Measurements from ENCODE around the gene MYCT1.
"Not testable (repeated sequence)": the region's sequence is repeated elsewhere in the genome, so short reads cannot be mapped to it uniquely, and the experiment has no call there.

MYCT1 gene, protein sequence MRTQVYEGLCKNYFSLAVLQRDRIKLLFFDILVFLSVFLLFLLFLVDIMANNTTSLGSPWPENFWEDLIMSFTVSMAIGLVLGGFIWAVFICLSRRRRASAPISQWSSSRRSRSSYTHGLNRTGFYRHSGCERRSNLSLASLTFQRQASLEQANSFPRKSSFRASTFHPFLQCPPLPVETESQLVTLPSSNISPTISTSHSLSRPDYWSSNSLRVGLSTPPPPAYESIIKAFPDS

DNA sequence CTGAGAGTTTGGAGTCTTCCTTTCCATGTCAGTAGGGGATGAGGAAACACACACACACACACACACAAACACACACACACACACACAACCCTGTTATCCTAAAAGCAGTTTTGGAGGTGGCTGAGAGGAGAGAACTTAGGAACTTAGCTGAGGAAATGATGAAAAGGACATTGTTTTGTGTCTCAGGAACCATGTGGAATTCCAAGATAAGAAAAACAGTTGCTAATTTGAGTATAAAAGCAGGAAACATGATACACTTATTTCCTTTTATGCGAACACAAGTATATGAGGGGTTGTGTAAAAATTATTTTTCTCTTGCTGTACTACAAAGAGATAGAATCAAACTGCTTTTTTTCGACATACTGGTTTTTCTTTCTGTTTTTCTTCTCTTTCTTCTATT is at the start of gene MYCT1:
Gene MYCT1, plus strand, starts transcription at position 264 of the 400 bp plus-strand sequence. Its CDS starts 6 bp downstream, at position 270.
- no peak for DNase-seq (ENCODE audit: low read depth)

DNA sequence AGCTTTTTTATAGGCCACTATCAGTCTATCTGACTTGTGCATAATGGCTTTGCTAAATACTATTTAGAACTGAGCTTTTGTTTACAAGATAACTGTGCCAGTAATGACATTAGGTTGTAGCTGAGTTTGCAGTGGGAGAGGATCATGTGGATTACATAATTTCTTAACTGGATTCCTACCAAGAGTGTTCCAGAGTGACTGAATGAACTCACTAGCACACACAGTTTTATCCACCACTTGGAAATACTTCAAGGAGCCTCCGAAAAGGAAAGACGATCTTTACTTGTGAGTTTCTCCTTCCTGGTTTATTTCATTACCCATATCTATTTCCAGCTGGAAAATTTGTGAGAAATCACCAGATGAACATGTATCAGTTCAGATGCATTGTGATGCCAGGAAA is 49.6 kb upstream of the MYCT1 start:
- DNase-seq (ENCODE audit: low read depth), result no peak

- DNase-seq (ENCODE audit: low read depth), result no peak
Observed at GRCh38 chr6:152651986-152652385, 45.7 kb upstream of the MYCT1 start.

DNA sequence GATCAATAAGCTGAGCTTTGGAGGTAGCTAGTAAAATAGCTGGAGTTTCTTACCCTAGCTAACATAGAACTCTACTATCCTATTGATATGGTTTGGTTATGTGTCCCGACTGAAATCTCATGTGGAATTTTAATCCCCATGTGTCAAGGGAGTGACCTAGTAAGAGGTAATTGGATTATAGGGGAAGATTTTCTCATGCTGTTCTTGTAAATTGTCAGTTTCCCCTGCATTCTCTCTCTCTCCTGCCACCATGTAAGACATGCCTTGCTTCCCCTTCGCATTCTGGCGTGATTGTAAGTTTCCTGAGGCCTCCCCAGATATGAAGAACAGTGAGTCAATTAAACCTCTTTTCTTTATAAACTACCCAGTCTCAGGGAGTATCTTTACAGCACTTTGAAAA is 35.9 kb upstream of the MYCT1 start:
- no peak for DNase-seq (ENCODE audit: low read depth)

DNA sequence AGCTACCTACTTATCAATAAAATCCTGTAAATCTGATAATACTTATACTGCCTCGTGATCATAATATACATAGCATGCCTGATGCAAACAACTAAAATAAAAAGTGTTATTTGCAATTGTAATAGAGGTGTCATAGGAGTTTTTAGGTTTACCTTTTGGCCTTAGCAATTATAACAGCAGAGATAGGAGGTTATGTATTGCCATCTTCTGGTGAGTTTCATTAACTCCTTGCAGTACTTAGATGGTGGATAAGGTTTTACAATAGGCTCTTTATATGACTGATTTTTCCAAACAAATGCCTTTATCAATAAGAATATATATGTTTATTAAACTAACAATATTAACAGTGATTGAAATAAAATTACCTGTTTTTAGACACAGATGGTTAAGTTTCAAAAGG is 27.8 kb upstream of the MYCT1 start:
- DNase-seq (ENCODE audit: low read depth), result no peak

DNA sequence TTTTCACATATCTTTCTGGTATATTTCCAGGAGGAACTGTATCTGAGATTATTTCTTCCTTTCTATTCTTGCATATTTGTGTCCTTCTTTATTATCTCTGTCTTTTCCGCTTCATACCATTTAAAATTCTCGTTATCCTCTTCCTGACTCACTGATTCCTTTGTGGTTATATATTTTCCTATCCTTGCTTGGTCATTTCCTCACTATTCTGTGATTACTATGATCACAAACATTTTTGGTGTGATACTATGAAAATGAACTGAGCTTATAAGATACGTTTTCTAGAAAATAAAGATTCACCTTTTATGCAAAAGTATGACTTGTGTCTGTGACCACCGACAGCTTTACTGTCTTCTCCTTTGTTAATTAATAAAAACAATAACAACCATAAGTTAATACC is 26.5 kb upstream of the MYCT1 start:
- no peak for DNase-seq (ENCODE audit: low read depth)

- DNase-seq (ENCODE audit: low read depth), result no peak
Observed at GRCh38 chr6:152673236-152673635, 24.5 kb upstream of the MYCT1 start.

DNA sequence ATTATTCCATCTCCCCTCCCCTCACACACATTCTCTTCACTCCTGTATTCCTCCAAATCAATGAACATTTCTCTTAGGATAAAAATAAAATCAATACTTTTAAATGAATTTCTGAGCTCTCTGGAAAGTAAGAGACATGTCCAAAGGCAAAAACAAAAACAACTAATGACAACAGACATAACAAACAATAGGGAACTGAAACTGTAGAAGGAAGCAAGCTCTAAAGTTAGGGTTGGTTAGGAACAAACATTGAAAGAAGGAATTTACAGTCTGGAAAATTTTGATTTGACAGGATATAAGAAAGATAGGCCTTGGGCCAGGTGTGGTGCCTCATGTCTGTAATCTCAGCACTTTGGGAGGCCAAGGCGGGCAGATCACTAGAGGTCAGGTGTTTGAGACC is 17.5 kb upstream of the MYCT1 start:
- no peak for DNase-seq (ENCODE audit: low read depth)

GRCh38 chr6:152680879-152681517 is 16.7 kb upstream of the MYCT1 start:
- no peak for DNase-seq (ENCODE audit: low read depth)

DNA sequence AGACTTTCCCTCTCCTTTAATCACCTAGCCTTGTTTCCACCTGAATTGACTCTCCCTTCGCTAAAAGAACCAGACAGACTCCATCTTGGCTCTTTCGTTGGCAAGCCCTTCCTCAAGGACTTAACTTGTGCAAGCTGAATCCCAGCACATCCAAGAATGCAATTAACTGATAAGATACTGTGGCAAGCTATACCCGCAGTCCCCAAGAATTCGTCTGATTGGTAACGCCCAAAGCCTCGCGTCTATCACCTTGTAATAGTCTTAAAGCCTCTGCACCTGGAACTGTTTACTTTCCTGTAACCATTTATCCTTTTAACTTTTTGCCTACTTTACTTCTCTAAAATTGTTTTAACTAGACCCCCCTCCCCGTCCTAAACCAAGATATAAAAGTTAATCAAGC is 15.6 kb upstream of the MYCT1 start:
- DNase-seq (ENCODE audit: low read depth), result no peak

DNA sequence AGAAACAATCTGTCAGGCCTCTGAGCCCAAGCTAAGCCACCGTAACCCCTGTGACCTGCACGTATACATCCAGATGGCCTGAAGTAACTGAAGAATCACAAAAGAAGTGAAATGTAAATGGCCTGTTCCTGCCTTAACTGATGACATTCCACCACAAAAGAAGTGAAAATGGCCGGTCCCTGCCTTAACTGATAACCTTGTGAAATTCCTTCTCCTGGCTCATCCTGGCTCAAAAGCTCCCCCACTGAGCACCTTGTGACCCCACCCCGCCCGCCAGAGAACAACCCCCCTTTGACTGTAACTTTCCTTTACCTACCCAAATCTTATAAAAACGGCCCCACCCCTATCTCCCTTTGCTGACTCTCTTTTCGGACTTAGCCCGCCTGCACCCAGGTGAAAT is 14.8 kb upstream of the MYCT1 start:
- DNase-seq (ENCODE audit: low read depth), result not testable (repeated sequence)

DNA sequence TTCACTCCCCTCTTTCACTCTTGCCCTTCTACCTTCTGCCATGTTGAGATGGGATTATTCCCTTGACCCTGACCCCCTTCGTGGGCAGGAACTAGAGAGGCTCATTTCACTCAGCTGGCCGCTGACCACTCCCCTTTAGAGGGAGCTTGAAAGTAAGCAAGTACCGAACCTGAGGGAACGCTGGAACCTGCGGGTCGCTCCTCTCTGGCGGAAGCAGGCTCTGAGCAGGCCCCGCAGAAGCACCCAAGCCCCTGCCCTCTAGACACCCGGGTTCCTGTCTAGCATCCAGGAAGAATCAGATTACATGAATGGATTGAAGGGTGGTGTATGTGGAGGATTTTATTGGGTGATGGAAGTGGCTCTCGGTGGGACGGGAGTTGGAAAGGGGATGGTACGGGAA is 11.9 kb upstream of the MYCT1 start:
- DNase-seq (ENCODE audit: low read depth), result no peak

GRCh38 chr6:152695372-152696045 is 2.2 kb upstream of the MYCT1 start:
- no peak for DNase-seq (ENCODE audit: low read depth)

- no peak for DNase-seq (ENCODE audit: low read depth)
Observed at GRCh38 chr6:152696522-152696921, 1.2 kb upstream of the MYCT1 start.

DNA sequence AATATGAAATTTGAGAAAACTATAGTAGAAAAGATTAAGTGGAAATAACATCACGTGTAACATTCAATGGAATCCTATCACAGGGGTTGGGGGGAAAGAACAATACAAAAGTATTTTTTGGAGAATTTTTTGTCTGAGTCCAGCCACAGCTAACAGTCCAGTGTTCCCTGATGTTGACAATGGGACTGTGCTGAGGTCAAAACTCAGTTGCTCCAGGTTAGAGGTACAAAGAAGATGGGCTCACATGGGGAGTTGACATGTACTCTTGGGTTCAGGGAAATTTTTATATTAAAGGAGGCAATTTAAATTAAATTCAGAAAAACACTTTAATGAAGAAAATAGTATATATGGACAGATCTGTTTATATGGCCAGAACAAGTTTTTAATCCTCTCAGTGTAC is 995 bp downstream of the MYCT1 start:
- no peak for DNase-seq (ENCODE audit: low read depth)

GRCh38 chr6:152700427-152700826 is 2.7 kb downstream of the MYCT1 start:
- DNase-seq (ENCODE audit: low read depth), result no peak

- no peak for DNase-seq (ENCODE audit: low read depth)
Observed at GRCh38 chr6:152701081-152701862, 3.6 kb downstream of the MYCT1 start.

DNA sequence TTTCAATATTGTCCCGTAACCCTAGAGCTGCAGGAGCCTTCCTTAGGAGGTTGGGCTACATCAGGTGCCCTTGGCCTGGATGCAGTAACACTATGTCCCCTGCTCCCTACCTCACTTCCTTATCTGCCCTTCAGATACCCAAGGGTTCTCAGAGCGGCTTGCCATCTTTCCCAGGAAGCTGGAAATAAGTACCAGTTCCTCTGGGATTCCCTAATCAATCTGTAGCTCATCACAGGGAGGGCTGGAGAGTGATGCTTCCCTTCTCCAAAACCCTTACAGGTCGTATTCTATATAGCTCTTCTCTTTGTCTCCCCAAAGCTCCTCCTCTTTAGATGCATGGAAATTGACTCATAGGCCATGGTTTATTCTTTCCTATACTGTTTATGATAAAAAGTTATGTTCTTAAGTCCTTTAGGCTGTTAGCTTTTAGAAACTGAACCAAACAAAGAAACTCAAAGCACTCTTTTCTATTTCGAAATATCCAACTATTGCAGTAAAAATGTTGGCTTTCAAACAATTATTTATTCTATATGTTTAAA is 4.2 kb downstream of the MYCT1 start:
- DNase-seq (ENCODE audit: low read depth), result no peak

DNA sequence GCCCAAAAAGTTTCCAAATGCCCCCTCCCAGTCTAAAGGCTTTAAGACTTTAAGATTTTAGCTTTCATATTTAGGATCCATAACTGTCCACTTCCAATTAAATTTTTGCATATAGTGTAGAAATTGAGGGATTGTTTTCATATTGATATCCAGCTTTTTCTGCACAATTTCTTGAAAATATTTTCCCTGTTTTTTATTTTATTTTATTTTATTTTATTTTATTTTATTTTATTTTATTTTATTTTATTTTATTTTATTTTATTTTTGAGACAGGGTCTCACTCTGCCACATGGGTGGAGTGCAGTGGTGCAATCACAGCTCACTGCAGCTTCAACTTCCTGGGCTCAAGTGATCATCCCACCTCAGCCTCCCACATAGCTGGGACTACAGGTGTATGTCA is 6.1 kb downstream of the MYCT1 start:
- not testable (repeated sequence) for DNase-seq (ENCODE audit: low read depth)

DNA sequence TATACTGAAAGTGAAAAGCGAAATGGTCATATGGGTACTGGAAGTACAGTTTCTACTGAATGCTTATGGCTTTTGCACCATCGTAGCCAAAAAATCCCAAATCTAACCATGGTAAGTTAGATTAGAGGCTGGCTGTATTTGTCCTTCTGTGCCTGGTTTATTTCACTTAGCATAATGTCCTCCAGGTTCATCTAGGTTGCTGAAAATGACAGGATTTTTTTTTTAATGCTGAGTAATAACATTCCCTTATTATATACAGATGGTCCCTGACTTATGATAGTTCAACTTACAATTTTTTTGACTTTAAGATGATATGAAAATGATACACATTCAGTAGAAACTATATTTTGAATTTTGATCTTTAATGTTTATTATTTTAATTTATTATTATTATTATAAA is 7.6 kb downstream of the MYCT1 start:
- no peak for DNase-seq (ENCODE audit: low read depth)

DNA sequence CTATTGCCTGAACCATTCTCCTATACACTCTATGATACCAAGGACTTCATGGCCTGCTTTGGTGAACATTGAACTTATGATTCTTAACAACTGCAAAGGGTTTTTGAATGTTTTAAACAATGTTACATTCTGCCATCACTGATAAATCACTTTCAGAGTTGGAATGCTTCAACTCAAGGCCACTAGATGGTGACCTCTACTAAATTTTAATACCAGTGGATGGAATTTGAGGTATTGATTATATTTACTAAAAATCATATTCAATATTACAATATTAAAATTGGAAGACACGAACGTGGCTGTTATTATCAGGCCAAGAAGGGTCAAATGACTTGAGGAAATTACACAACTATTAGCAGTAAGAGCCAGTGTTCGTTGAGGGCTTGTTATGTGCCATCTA is 18.6 kb downstream of the MYCT1 start:
- no peak for DNase-seq (ENCODE audit: low read depth)

GRCh38 chr6:152720974-152721373 is 23.3 kb downstream of the MYCT1 start:
- DNase-seq (ENCODE audit: low read depth), result no peak

All from stimulated activated CD8-positive, alpha-beta memory T cell treated with anti-CD3 and anti-CD28 coated beads, Interleukin-12 subunit alpha, Interleukin-12 subunit beta, amount 100 ng/mL, for 1 hour (primary cell).